ENCODE results near the gene UQCC3. TPM values are rescaled to one million over a fixed set of nuclear protein-coding genes. Genes with fewer than 3 reads are reported as not detected.

Gene UQCC3
- total and polyA plus RNA-seq, 2 of the 13 experiments (the other 11 are each of a cell fraction or from before 2014, with no cell fraction given), result 7.7 to 16.0 TPM

DNA sequence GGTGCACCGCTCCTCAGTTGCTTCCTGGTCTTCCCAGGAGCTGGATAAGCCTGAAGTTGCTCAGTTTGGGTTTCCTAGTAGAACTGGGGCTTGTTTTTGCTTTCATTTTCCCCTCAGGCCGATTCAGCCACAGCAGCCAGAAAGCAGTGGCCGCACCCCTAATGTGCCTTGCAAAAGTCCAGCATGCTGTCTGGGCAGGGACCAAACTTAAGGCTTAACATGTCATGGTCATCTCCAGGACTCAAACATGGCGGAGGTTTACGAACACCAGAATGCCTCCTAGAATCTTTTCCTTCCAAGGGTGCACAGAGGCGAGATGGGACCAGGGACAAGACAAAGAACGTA is 38.5 kb downstream of the UQCC3 start (continued):
- no peak for TF ChIP-seq NFAT5 (CRISPR knock-in tag; IDR thresholded peaks at IDR 0.05)
- TF ChIP-seq ZNF343 (CRISPR knock-in tag; IDR thresholded peaks at IDR 0.05), result no peak
- TF ChIP-seq PITX1 (CRISPR knock-in tag; IDR thresholded peaks at IDR 0.05), result no peak
- no peak for TF ChIP-seq GABPB1 (CRISPR knock-in tag; IDR thresholded peaks at IDR 0.05)
- TF ChIP-seq HBP1 (CRISPR knock-in tag; IDR thresholded peaks at IDR 0.05; ENCODE audit: low read depth), result no peak

DNA sequence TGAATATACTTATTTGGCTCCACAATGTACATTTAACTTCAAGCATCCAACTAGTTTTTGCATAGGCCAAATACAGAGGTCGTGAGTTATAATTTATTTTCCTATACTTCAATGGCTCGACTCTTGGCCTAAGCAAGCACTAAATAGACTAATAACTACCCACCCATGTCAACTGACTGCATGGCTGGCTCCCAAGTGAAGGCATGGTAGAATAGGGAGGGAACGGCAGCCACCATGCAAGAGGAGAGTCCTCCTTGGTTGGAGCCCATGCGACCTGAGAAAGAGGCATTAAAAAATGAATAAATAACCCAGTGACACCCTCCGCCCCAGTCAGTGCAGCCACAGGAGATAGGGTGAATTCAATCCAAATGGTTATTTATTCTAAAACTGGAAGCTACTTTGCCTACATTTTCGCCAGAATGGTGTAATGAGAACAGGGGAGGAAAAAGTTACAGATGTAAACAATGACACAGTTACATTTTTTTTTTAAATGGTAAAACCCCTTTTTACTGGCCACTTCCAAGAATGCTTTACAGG is 40.9 kb downstream of the UQCC3 start:
- no peak overlapping the region for H3K4me2 ChIP-seq (ENCODE audit: low read depth, low read length)
- no peak overlapping the region for H3K9ac ChIP-seq (ENCODE audit: insufficient read depth, low read depth, low read length)
- H3K4me1 ChIP-seq (ENCODE audit: insufficient read depth, low read length), result no peaks in the 10 kb centered on the region
- no peak for FAIRE-seq
- intact Hi-C loops (cut with micrococcal nuclease; ENCODE audit: unreplicated experiment), result no loop called here
- CTCF ChIA-PET (ENCODE audit: low intra/inter-chr PET ratio, low total read pairs), result no interaction called here
- no peak overlapping the region for H3K4me3 ChIP-seq (replicated peaks in 1 of 3; ENCODE audit: insufficient read depth in 1 of 3, low read depth in 2 of 3, low read length in 3 of 3)
- H3K27me3 ChIP-seq (ENCODE audit: control insufficient read depth in 1 of 2, insufficient read depth in 2 of 2, low read length in 2 of 2), result no peaks in the 10 kb centered on the region
- 96% methylated on average over 6 of the region's 6 CpGs for WGBS (ENCODE audit: low lambda C conversion rate)
- no peak for ATAC-seq
- no TSS peak for BruUV-seq (replicated peaks)
- no peak for TF ChIP-seq ZSCAN25 (CRISPR knock-in tag; IDR thresholded peaks at IDR 0.05)
- TF ChIP-seq PCBP1 (IDR thresholded peaks at IDR 0.05; ENCODE audit: borderline replicate concordance, low read depth, low read length), result no peak
- TF ChIP-seq ARNT2 (CRISPR knock-in tag; IDR thresholded peaks at IDR 0.05; ENCODE audit: low read depth), result no peak
- TF ChIP-seq CAMTA2 (CRISPR knock-in tag; IDR thresholded peaks at IDR 0.05; ENCODE audit: borderline replicate concordance), result no peak
- no peaks in the 10 kb centered on the region for H3K9me3 ChIP-seq (ENCODE audit: low read length)
- peaks cover 28 to 80% of the 10 kb centered on the region in 2 experiments for H3K36me3 ChIP-seq (replicated peaks in 1 of 2; ENCODE audit: control insufficient read depth in 1 of 2, insufficient read depth in 2 of 2, low read length in 2 of 2)
- no peak overlapping the region for H2AFZ ChIP-seq (ENCODE audit: low read length)
- in situ Hi-C loops (cut with HindIII; ENCODE audit: extremely low pct_ligation_motif_present, low pct_unique_long_range_greater_than_20kb), result no loop called here
- H4K20me1 ChIP-seq (ENCODE audit: insufficient read depth, low read length), result no peaks in the 10 kb centered on the region; the same call in 1 of the 2 replicates
- no peak for DNase-seq (ENCODE audit: low spot score)
- H3K79me2 ChIP-seq (ENCODE audit: insufficient read depth, low read length), result peaks cover 5% of the 10 kb centered on the region
- POLR2A ChIA-PET, result no interaction called here
- H3K27ac ChIP-seq (ENCODE audit: extremely low read length, insufficient read depth, low read length), result no peak overlapping the region
